Measurements from ENCODE around the gene PTTG1. TPM values are rescaled to one million over a fixed set of nuclear protein-coding genes. Genes with fewer than 3 reads are reported as not detected.

PTTG1 gene
- total RNA-seq, 1 experiment from 2014 or later, result 262 TPM

GRCh38 chr5:160452795-160453194 is 31.1 kb downstream of the PTTG1 start:
- TF ChIP-seq EZH2 (IDR thresholded peaks at IDR 0.05; ENCODE audit: low read depth) (no peak), CTCF (conservative IDR thresholded peaks at IDR 0.05) (no peak)
- Histone ChIP-seq H3K27me3 (ENCODE audit: insufficient read depth, low read depth) (peaks cover 3% of the 10 kb centered on the region; the same call in 1 of the 2 replicates), H2AFZ (no peak overlapping the region), H4K20me1 (ENCODE audit: insufficient read depth) (no peaks in the 10 kb centered on the region), H3K4me1 (replicated peaks; ENCODE audit: insufficient read depth) (no peaks in the 10 kb centered on the region), H3K79me2 (ENCODE audit: low read depth) (no peaks in the 10 kb centered on the region), H3K36me3 (ENCODE audit: low read depth) (no peaks in the 10 kb centered on the region), H3F3A (ENCODE audit: insufficient read depth, low read depth) (no peaks in the 10 kb centered on the region), H3K9me3 (ENCODE audit: insufficient read depth, low read depth) (no peaks in the 10 kb centered on the region), H3K4me3 (no peak overlapping the region), H3K4me2 (no peak overlapping the region), H3K27ac (no peak overlapping the region), H3K9me2 (ENCODE audit: insufficient read depth) (no peaks in the 10 kb centered on the region)
- intact Hi-C loops (cut with micrococcal nuclease; ENCODE audit: unreplicated experiment), result no loop called here
- ChIA-PET CTCF (no interaction called here), POLR2A (ENCODE audit: unreplicated experiment) (interaction anchor here (0.6 kb wide), 1 partner anchor 1448 kb away, joined by 3 read pairs; no protein-coding TSS in a partner anchor)
- no TSS peak for BruUV-seq (replicated peaks)
- no peak for DNase-seq

GRCh38 chr5:160453751-160454150 is 32.1 kb downstream of the PTTG1 start:
- H3K9me3 ChIP-seq (ENCODE audit: insufficient read depth, low read depth), result no peaks in the 10 kb centered on the region
- H3F3A ChIP-seq (ENCODE audit: insufficient read depth, low read depth), result no peaks in the 10 kb centered on the region
- TF ChIP-seq CTCF (conservative IDR thresholded peaks at IDR 0.05) (no peak), EZH2 (IDR thresholded peaks at IDR 0.05; ENCODE audit: low read depth) (no peak)
- H3K9me2 ChIP-seq (ENCODE audit: insufficient read depth), result no peaks in the 10 kb centered on the region
- DNase-seq, result no peak
- H3K4me3 ChIP-seq, result no peak overlapping the region
- peaks cover 3% of the 10 kb centered on the region; the same call in 1 of the 2 replicates for H3K27me3 ChIP-seq (ENCODE audit: insufficient read depth, low read depth)
- no peaks in the 10 kb centered on the region for H4K20me1 ChIP-seq (ENCODE audit: insufficient read depth)
- H3K27ac ChIP-seq, result no peak overlapping the region
- H3K4me1 ChIP-seq (replicated peaks; ENCODE audit: insufficient read depth), result no peaks in the 10 kb centered on the region
- intact Hi-C loops (cut with micrococcal nuclease; ENCODE audit: unreplicated experiment), result no loop called here
- no peak overlapping the region for H2AFZ ChIP-seq
- H3K36me3 ChIP-seq (ENCODE audit: low read depth), result no peaks in the 10 kb centered on the region
- H3K79me2 ChIP-seq (ENCODE audit: low read depth), result no peaks in the 10 kb centered on the region
- BruUV-seq (replicated peaks), result no TSS peak
- H3K4me2 ChIP-seq, result no peak overlapping the region
- POLR2A ChIA-PET (ENCODE audit: unreplicated experiment), result no interaction called here
- CTCF ChIA-PET, result no interaction called here

GRCh38 chr5:160455600-160455999 is 33.9 kb downstream of the PTTG1 start:
- Histone ChIP-seq H3K79me2 (ENCODE audit: low read depth) (no peaks in the 10 kb centered on the region), H2AFZ (no peak overlapping the region), H3K27ac (no peak overlapping the region), H3K9me2 (ENCODE audit: insufficient read depth) (no peaks in the 10 kb centered on the region), H3K36me3 (ENCODE audit: low read depth) (no peaks in the 10 kb centered on the region), H3K4me2 (no peak overlapping the region), H3F3A (ENCODE audit: insufficient read depth, low read depth) (no peaks in the 10 kb centered on the region), H3K4me1 (replicated peaks; ENCODE audit: insufficient read depth) (no peaks in the 10 kb centered on the region), H3K27me3 (ENCODE audit: insufficient read depth, low read depth) (peaks cover 3% of the 10 kb centered on the region; the same call in 1 of the 2 replicates), H3K4me3 (no peak overlapping the region), H3K9me3 (ENCODE audit: insufficient read depth, low read depth) (no peaks in the 10 kb centered on the region), H4K20me1 (ENCODE audit: insufficient read depth) (no peaks in the 10 kb centered on the region)
- CTCF ChIA-PET, result no interaction called here
- POLR2A ChIA-PET (ENCODE audit: unreplicated experiment), result no interaction called here
- DNase-seq, result no peak
- intact Hi-C loops (cut with micrococcal nuclease; ENCODE audit: unreplicated experiment), result no loop called here
- TF ChIP-seq EZH2 (IDR thresholded peaks at IDR 0.05; ENCODE audit: low read depth) (no peak), CTCF (conservative IDR thresholded peaks at IDR 0.05) (no peak)
- BruUV-seq (replicated peaks), result no TSS peak

Data from PC-9 (cell line).